Testis (tissue), 2 donors: ENCODE data around the gene CHD2.

ENCODE experiments used
- POLR2A ChIP-seq: fragments of 450-650 bp; IDR thresholded peaks from one replicate; pipeline ENCODE4 v1.6.1; 2017; ENCODE audit warnings: antibody characterized with exemption, mild to moderate bottlenecking, moderate library complexity
- TF ChIP-seq, protein P1 (sequence below), 3 experiments: fragments of 450-650 bp in 2 of 3; fragments of 200-600 bp in 1 of 3; sonication (generic) in 1 of 3; IDR thresholded peaks; one replicate each; pipeline ENCODE4 v1.5.1; 2016 to 2019; ENCODE audit warnings: antibody characterized with exemption in 3 of 3, mild to moderate bottlenecking in 2 of 3, moderate library complexity in 1 of 3

DNA sequence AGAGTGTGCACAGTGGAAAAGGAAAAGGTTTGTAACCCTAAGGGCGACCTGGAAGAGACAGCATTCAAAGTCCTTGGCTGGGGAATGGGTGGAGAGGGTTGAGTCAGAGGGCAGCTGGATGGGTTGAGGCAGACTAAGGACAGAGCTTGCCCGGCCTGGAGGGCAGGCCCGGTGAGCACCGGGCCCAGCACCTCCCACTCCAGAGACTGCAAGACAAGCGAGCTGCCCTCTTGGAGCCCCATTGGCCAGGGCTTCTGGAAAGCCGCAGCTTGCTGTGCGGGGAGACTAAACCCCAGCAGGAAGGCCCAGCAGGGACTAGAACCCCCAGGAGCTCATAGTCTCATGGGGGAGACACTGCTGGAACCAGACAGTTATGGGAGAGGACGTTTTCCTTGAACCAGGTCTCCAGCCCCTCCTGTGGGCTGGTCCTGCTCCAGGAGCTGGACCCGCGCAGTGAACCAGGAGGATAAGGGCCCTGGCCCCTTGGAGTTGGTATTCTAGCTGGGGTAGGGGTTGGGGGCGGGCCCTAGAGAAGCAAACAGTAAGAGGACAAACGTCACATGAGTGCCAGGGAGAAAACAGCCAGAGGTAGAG, 129.8 kb downstream of the CHD2 start:
- TF ChIP-seq, protein P1, sequence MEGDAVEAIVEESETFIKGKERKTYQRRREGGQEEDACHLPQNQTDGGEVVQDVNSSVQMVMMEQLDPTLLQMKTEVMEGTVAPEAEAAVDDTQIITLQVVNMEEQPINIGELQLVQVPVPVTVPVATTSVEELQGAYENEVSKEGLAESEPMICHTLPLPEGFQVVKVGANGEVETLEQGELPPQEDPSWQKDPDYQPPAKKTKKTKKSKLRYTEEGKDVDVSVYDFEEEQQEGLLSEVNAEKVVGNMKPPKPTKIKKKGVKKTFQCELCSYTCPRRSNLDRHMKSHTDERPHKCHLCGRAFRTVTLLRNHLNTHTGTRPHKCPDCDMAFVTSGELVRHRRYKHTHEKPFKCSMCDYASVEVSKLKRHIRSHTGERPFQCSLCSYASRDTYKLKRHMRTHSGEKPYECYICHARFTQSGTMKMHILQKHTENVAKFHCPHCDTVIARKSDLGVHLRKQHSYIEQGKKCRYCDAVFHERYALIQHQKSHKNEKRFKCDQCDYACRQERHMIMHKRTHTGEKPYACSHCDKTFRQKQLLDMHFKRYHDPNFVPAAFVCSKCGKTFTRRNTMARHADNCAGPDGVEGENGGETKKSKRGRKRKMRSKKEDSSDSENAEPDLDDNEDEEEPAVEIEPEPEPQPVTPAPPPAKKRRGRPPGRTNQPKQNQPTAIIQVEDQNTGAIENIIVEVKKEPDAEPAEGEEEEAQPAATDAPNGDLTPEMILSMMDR (IDR thresholded peaks at IDR 0.05), result no peak
- no peak for TF ChIP-seq POLR2A
